ENCODE measurements around the gene HIRA.

GRCh38 chr22:19359554-19360299, 71.8 kb downstream of the HIRA start:
- no peak for TF ChIP-seq CTCF (IDR thresholded peaks at IDR 0.05; ENCODE audit: low read depth, low read length, poor library complexity, severe bottlenecking)
- no peak for TF ChIP-seq EZH2phosphoT487 (IDR thresholded peaks at IDR 0.05; ENCODE audit: borderline replicate concordance, low read length)

All from DOHH2 (cell line).